Ovary (tissue), 3 donors: Measurements from ENCODE around the gene IL1B.

Experiments used
- POLR2A ChIP-seq: fragments of 450-650 bp; IDR thresholded peaks from one replicate; pipeline ENCODE4 v1.6.1; 2017; ENCODE audit warnings: antibody characterized with exemption, mild to moderate bottlenecking, moderate library complexity
- TF ChIP-seq, protein P1 (sequence below), 3 donors: fragments of 450-650 bp in 2 of 3; fragments of 200-600 bp in 1 of 3; IDR thresholded peaks; one replicate each; pipeline versions ENCODE4 v1.5.1 to v1.8.0; 2016 to 2022; ENCODE audit warnings: antibody characterized with exemption in 3 of 3, mild to moderate bottlenecking in 1 of 3
- donor health status: DM: no; HTN: no; CAD: no.

DNA sequence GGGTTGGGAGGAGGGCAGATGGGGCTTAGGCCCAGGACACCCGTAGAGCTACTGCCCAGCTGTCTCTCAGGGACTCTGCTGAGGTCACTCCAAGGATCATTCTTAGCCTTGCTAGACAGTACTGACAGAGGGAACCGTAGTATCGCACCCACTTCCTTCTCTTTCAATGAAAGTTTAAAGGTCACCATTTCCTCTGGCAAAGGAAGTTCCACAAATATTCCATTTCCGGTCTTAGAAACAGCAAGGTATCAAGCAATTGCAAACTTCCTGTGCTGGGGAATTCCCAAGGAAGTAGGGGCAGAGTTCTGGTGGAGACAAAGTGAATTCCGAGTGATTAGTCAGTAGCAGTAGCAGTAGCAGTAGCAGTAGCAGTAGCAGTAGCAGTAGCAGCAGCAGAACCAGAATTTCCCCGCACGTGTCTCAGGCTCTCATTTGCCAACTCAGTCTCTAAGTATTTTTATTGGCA lies 24.7 kb downstream of the IL1B start:
- TF ChIP-seq, protein P1, sequence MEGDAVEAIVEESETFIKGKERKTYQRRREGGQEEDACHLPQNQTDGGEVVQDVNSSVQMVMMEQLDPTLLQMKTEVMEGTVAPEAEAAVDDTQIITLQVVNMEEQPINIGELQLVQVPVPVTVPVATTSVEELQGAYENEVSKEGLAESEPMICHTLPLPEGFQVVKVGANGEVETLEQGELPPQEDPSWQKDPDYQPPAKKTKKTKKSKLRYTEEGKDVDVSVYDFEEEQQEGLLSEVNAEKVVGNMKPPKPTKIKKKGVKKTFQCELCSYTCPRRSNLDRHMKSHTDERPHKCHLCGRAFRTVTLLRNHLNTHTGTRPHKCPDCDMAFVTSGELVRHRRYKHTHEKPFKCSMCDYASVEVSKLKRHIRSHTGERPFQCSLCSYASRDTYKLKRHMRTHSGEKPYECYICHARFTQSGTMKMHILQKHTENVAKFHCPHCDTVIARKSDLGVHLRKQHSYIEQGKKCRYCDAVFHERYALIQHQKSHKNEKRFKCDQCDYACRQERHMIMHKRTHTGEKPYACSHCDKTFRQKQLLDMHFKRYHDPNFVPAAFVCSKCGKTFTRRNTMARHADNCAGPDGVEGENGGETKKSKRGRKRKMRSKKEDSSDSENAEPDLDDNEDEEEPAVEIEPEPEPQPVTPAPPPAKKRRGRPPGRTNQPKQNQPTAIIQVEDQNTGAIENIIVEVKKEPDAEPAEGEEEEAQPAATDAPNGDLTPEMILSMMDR (IDR thresholded peaks at IDR 0.05) = no peak
- no peak for TF ChIP-seq POLR2A
